ENCODE measurements around the gene MDN1.

MDN1 gene

DNA sequence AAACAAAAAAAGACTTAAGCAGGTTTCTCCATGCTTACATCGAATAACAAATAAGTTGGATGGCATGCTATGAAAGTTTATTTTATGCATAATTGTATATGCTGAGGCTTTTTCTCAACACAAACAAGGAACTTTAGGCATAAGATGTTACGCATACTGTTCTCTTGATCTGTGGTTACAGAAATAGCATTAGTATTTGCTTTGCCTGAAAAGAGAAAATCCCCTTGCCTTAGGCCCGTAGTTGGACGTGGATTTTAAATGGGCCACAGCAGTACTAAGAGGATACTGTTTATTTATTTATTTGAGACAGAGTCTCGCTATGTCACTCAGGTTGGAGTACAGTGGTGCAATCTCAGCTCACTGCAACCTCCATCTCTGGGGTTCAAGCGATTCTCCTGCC is 200.0 kb downstream of the MDN1 start:
- Mint-ChIP-seq H3K4me1 (no peaks in the 10 kb centered on the region), H3K27me3 (peaks cover 6% of the 10 kb centered on the region), H3K9me3 (no peaks in the 10 kb centered on the region), H3K36me3 (no peaks in the 10 kb centered on the region), H3K27ac (no peak overlapping the region), H3K4me3 (no peak overlapping the region)
- CTCF ChIA-PET = interaction anchor here (1.4 kb wide), 1 partner anchor 11 kb away, joined by 3 read pairs; no protein-coding TSS in a partner anchor
- DNase-seq = no peak

DNA sequence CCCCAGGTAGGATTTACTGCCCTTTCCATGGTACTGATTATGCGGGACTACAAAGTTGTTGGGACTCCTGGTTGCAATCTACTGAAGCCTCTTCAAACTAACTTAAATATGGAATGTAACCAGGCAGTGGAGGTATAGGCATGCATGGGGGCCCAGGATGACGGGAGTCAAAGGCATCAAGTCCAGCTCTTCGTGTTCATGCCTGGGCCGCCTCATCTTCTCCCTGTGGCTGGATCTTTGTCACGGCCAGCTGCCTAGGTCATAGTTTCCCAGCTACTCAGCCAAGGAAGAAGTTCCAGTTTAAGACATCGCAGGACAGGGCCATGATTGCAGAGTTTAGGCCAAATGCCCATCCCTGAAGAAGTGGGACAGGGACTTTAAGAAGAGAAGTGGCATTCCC is 201.6 kb downstream of the MDN1 start:
- Mint-ChIP-seq H3K4me1 (no peaks in the 10 kb centered on the region), H3K36me3 (no peaks in the 10 kb centered on the region), H3K4me3 (no peak overlapping the region), H3K9me3 (no peaks in the 10 kb centered on the region), H3K27ac (no peak overlapping the region), H3K27me3 (peaks cover 6% of the 10 kb centered on the region)
- DNase-seq = no peak
- CTCF ChIA-PET = interaction anchor here (1.4 kb wide), 1 partner anchor 9 kb away, joined by 3 read pairs; no protein-coding TSS in a partner anchor

GRCh38 chr6:89616531-89616930 is 203.1 kb downstream of the MDN1 start:
- Mint-ChIP-seq H3K4me3 (no peak overlapping the region), H3K9me3 (no peaks in the 10 kb centered on the region), H3K27ac (no peak overlapping the region), H3K27me3 (no peaks in the 10 kb centered on the region), H3K4me1 (peaks cover 10% of the 10 kb centered on the region), H3K36me3 (no peaks in the 10 kb centered on the region)
- DNase-seq = no peak
- CTCF ChIA-PET = interaction anchor here (1.0 to 1.2 kb wide), 2 partner anchors 184 to 248 kb away, joined by 3 to 6 read pairs; partner anchors contain the start of gene ANKRD6

DNA sequence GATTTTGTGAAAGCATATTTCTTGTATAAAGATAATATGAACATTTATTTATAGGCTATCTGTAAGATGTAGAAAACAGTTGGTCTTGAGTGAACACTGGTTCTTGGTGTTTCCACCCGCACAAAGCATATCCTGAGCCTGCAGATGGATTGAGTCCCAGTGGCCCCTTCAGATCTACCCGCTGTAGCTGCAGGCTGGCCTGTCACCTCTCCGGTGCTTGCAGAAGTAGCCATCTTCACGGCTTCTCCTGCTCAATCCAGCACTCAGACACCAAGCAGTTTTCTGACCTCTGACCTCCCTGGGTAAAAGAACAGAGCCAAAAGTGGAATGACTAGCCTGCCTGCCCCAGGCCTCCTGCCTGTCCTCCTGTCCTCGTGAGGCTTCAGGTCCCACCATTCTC is 203.7 kb downstream of the MDN1 start:
- Mint-ChIP-seq H3K4me3 (no peak overlapping the region), H3K9me3 (no peaks in the 10 kb centered on the region), H3K27ac (no peak overlapping the region), H3K36me3 (no peaks in the 10 kb centered on the region), H3K27me3 (no peaks in the 10 kb centered on the region), H3K4me1 (peaks cover 14% of the 10 kb centered on the region)
- no peak for DNase-seq
- CTCF ChIA-PET = interaction anchor here (1.2 kb wide), 1 partner anchor 183 kb away, joined by 6 read pairs; the partner anchor contains the start of gene ANKRD6

- Mint-ChIP-seq H3K9me3 (no peaks in the 10 kb centered on the region), H3K27me3 (no peaks in the 10 kb centered on the region), H3K4me1 (peaks cover 19% of the 10 kb centered on the region), H3K36me3 (no peaks in the 10 kb centered on the region), H3K4me3 (no peak overlapping the region), H3K27ac (no peak overlapping the region)
- DNase-seq = no peak
- CTCF ChIA-PET = interaction anchor here (1.8 to 2.1 kb wide), 2 partner anchors 14 to 182 kb away, joined by 5 to 8 read pairs; partner anchors contain the start of gene ANKRD6
Observed at GRCh38 chr6:89613790-89614189, 205.8 kb downstream of the MDN1 start.

DNA sequence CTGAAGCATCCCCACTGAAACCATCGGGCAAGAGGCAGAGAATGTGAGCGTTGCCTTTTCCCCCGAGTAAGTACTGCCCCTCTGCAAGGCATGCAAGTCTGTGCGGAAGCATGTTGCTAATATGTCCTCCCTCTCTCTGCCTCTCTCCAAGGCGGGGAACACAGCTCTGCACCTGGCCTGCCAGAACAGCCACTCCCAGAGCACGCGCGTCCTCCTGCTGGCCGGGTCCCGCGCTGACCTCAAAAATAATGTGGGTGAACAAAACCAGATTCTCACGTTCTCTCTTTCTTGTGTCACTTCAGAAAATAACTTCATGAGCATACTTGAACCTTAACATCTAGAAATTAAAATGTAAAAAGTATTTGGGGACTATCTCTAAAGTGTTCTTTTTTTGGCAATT is 207.5 kb downstream of the MDN1 start:
- Mint-ChIP-seq H3K27ac (no peak overlapping the region), H3K9me3 (no peaks in the 10 kb centered on the region), H3K27me3 (no peaks in the 10 kb centered on the region), H3K4me1 (peaks cover 19% of the 10 kb centered on the region), H3K36me3 (no peaks in the 10 kb centered on the region), H3K4me3 (no peak overlapping the region)
- DNase-seq = no peak
- CTCF ChIA-PET = interaction anchor here (0.9 to 2.1 kb wide), 6 partner anchors 13 to 629 kb away, joined by 3 to 8 read pairs (median 4); partner anchors contain the start of gene ANKRD6

DNA sequence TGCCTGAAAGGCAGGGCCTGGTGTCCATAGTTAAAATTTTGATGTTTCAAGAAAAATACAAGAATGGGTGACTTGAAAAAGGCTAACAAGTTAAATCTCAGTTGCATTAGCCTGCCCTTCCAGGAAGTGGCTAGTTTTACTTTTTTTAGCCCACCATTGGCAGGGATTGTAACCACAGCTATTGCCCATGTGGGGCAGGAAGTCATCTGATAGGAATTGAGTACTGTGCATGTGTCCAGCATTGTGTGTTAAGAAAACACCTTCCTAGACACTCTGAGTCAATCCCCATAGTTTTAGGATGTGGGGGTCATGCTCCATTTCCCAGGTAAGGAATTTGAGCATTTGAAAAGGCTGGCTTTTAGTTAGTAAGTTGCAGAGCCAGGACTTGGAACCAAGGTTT is 207.9 kb downstream of the MDN1 start:
- H3K9me3 Mint-ChIP-seq = no peaks in the 10 kb centered on the region
- DNase-seq = no peak
- H3K27me3 Mint-ChIP-seq = no peaks in the 10 kb centered on the region
- H3K4me3 Mint-ChIP-seq = no peak overlapping the region
- H3K36me3 Mint-ChIP-seq = no peaks in the 10 kb centered on the region
- peaks cover 19% of the 10 kb centered on the region for H3K4me1 Mint-ChIP-seq
- H3K27ac Mint-ChIP-seq = no peak overlapping the region
- CTCF ChIA-PET = interaction anchor here (4.2 kb wide), 1 partner anchor 180 kb away, joined by 43 read pairs; the partner anchor contains the start of gene ANKRD6

DNA sequence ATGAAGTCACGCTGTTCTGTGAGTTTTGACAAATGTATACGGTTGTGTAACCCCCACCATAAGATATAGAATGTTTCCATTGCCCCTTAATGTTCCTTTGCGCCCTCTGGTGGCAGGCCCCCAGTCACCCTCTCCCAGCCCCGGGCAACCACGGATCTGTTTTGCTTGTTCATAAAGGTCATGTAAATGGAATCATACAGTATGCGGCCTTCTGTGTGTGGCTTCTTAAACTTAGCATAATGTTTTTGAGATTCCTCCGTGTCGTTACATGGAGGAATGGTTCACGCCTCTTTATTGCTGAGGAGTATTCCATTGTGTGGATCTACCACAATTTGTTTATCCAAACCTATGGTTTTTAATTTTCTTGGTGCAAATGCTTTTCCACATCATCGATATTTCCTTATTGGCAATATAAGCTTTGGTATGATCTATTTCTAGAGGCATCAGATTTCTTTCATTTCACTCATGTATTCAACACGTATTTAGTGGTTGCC is 209.4 kb downstream of the MDN1 start:
- Mint-ChIP-seq H3K4me1 (peaks cover 19% of the 10 kb centered on the region), H3K27me3 (no peaks in the 10 kb centered on the region), H3K27ac (peak overlapping the region; percentile 15), H3K4me3 (no peak overlapping the region), H3K36me3 (no peaks in the 10 kb centered on the region), H3K9me3 (no peaks in the 10 kb centered on the region)
- peak; percentile 85 for DNase-seq
- CTCF ChIA-PET = interaction anchor here (0.6 to 4.2 kb wide), 15 partner anchors 11 to 246 kb away, joined by 3 to 43 read pairs (median 4); partner anchors contain the start of gene ANKRD6

- H3K9me3 Mint-ChIP-seq = no peaks in the 10 kb centered on the region
- no peak for DNase-seq
- no peak overlapping the region for H3K4me3 Mint-ChIP-seq
- CTCF ChIA-PET = interaction anchor here (0.7 to 1.6 kb wide), 3 partner anchors 9 to 173 kb away, joined by 4 to 5 read pairs (median 4); partner anchors contain the start of gene ANKRD6
- H3K27ac Mint-ChIP-seq = no peak overlapping the region
- peaks cover 6% of the 10 kb centered on the region for H3K4me1 Mint-ChIP-seq
- H3K27me3 Mint-ChIP-seq = peaks cover 9% of the 10 kb centered on the region
- H3K36me3 Mint-ChIP-seq = no peaks in the 10 kb centered on the region
Observed at GRCh38 chr6:89605861-89606260, 213.7 kb downstream of the MDN1 start.

DNA sequence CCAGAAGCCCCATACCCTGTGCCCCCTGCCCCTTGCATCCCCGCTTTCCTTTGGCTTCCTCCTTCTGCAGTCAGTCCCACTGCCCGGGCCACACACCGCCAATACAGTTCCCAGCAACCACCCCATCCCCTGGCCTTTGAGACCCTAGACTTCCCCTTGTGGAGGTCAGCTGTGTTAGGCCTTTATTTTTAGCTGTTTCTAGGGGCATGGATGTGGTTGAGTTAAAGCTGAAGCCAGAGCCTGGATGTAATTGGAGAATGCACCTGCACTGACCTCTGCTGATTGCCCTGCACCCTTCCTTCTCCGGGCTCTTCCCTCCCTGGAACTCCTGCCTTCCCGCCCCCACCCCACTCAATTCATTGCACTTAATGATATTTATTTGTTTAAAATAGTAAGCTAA is 214.9 kb downstream of the MDN1 start:
- Mint-ChIP-seq H3K36me3 (peaks cover 2% of the 10 kb centered on the region), H3K27ac (no peak overlapping the region), H3K9me3 (no peaks in the 10 kb centered on the region), H3K27me3 (peaks cover 9% of the 10 kb centered on the region), H3K4me3 (no peak overlapping the region), H3K4me1 (peaks cover 7% of the 10 kb centered on the region)
- no peak for DNase-seq
- CTCF ChIA-PET = interaction anchor here (0.6 to 1.6 kb wide), 3 partner anchors 10 to 172 kb away, joined by 3 to 5 read pairs (median 4); partner anchors contain the start of gene ANKRD6

DNA sequence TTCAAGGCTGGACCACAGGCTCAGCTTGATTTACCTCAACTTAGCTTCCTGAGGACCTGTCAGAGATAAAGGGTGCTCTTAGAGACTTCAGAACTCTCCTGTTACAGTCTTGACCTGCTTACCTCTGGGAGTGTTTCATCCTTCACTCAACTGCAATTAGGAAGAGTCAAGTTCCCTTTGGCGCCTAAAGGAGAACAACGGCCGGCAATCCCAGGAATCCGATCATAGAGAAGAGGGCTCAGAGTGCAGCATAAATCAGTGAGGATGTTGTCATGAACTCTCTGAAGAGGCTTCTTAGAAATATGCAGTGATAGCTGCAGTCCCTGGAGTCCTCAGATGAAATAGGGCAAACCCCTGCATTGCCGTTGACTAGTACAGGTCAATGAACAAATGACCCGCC is 217.4 kb downstream of the MDN1 start:
- H3K27ac Mint-ChIP-seq = no peak overlapping the region
- H3K27me3 Mint-ChIP-seq = peaks cover 9% of the 10 kb centered on the region
- H3K9me3 Mint-ChIP-seq = peaks cover 11% of the 10 kb centered on the region
- H3K36me3 Mint-ChIP-seq = peaks cover 17% of the 10 kb centered on the region
- peaks cover 31% of the 10 kb centered on the region for H3K4me1 Mint-ChIP-seq
- CTCF ChIA-PET = no interaction called here
- no peak for DNase-seq
- no peak overlapping the region for H3K4me3 Mint-ChIP-seq

DNA sequence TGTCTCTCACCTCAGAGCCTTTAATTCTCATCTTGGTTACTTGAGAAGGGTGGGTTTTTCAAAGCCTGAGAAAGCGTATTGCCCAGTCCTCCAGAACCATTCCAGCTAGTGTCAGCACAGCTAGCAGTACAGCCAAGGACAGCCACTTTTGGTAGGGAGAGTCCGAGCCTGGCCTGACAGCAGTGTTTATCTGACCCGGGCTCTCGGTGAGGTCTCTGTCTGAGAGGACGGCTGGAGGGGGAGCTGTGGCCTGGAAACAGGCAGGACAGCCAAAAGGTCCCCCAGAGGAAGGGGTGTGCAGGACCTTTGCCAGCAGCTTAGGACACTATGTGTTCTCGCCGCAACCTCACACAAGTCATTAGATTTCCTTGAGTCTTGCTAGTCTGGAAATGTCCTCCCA is 219.9 kb downstream of the MDN1 start:
- H3K9me3 Mint-ChIP-seq = peaks cover 23% of the 10 kb centered on the region
- peaks cover 53% of the 10 kb centered on the region for H3K4me1 Mint-ChIP-seq
- peaks cover 31% of the 10 kb centered on the region for H3K36me3 Mint-ChIP-seq
- H3K4me3 Mint-ChIP-seq = no peak overlapping the region
- H3K27me3 Mint-ChIP-seq = peaks cover 9% of the 10 kb centered on the region
- CTCF ChIA-PET = interaction anchor here (1.8 to 2.1 kb wide), 2 partner anchors 10 to 13 kb away, joined by 8 to 9 read pairs; no protein-coding TSS in a partner anchor
- H3K27ac Mint-ChIP-seq = no peak overlapping the region
- DNase-seq = no peak

DNA sequence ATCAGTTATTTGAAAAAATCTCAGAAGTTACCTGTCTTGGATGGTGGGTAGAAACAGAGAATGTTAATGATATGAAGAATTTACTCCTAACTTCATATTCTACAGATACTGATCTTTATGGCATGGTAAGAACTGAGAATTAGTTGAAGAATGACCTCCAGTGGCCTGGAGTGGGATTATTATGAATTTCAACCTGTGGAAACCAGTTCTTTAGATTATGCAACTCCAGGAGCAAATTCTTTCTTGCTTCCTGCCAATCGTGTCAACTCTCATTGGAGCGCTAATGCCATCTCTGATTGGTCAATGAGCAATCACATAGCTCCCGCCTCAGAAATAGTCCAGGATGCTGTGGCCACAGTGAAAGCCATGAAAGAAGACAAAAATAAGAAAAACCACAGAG is 221.6 kb downstream of the MDN1 start:
- Mint-ChIP-seq H3K27me3 (peaks cover 8% of the 10 kb centered on the region), H3K36me3 (peaks cover 31% of the 10 kb centered on the region), H3K4me1 (peaks cover 57% of the 10 kb centered on the region), H3K9me3 (peaks cover 23% of the 10 kb centered on the region), H3K27ac (peak overlapping the region; percentile 94), H3K4me3 (no peak overlapping the region)
- DNase-seq = peak; percentile 23
- CTCF ChIA-PET = interaction anchor here (0.7 to 1.6 kb wide), 5 partner anchors 11 to 229 kb away, joined by 3 to 7 read pairs (median 4); partner anchors contain the start of gene ANKRD6

- peaks cover 31% of the 10 kb centered on the region for H3K36me3 Mint-ChIP-seq
- peak overlapping the region; percentile 94 for H3K27ac Mint-ChIP-seq
- peaks cover 5% of the 10 kb centered on the region for H3K27me3 Mint-ChIP-seq
- CTCF ChIA-PET = interaction anchor here (1.4 to 1.6 kb wide), 2 partner anchors 11 to 229 kb away, joined by 4 to 5 read pairs; no protein-coding TSS in a partner anchor
- peaks cover 57% of the 10 kb centered on the region for H3K4me1 Mint-ChIP-seq
- no peak for DNase-seq
- H3K4me3 Mint-ChIP-seq = no peak overlapping the region
- H3K9me3 Mint-ChIP-seq = peaks cover 23% of the 10 kb centered on the region
Observed at GRCh38 chr6:89597372-89597771, 222.2 kb downstream of the MDN1 start.

- H3K36me3 Mint-ChIP-seq = peaks cover 31% of the 10 kb centered on the region
- H3K4me1 Mint-ChIP-seq = peaks cover 57% of the 10 kb centered on the region
- no peaks in the 10 kb centered on the region for H3K27me3 Mint-ChIP-seq
- CTCF ChIA-PET = interaction anchor here (1.0 to 1.4 kb wide), 3 partner anchors 128 to 228 kb away, joined by 3 to 4 read pairs (median 3); partner anchors contain the start of gene ANKRD6
- DNase-seq = no peak
- no peak overlapping the region for H3K4me3 Mint-ChIP-seq
- peaks cover 23% of the 10 kb centered on the region for H3K9me3 Mint-ChIP-seq
- peak overlapping the region; percentile 94 for H3K27ac Mint-ChIP-seq
Observed at GRCh38 chr6:89596484-89596883, 223.1 kb downstream of the MDN1 start.

All from activated naive CD4-positive, alpha-beta T cell treated with anti-CD3 and anti-CD28 coated beads, Interleukin-2, amount 10 ng/mL, durations not matched to agents 7 days and 5 days (primary cell).